Inflammatory macrophage treated with lipopolysaccharide for 4 hours (primary cell): Measurements from ENCODE around the gene NRXN3.

Source experiments
- DNase-seq: peaks from one replicate; pipeline ENCODE4 v3.0.0-alpha.2; 2020

NRXN3 gene

DNA sequence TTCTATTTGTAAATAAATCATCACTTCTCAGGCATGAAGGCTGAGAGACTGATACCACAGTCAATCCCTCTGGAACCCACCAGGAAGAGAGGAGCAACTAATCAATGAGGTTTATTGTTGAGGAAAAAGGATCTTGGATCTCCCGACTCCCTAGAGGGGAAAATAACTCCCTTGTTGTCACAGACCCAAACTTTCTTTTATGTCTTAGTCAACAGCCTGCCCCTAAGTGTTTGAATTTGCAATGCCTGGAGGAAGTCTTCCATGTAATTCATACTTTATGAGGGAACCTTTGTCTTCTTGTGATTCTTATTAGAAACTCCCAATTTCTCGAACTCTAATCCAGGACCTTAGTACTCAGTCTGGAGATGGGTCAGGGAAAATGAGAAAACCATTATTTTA is 1235.3 kb downstream of the NRXN3 start:
- no peak for DNase-seq

DNA sequence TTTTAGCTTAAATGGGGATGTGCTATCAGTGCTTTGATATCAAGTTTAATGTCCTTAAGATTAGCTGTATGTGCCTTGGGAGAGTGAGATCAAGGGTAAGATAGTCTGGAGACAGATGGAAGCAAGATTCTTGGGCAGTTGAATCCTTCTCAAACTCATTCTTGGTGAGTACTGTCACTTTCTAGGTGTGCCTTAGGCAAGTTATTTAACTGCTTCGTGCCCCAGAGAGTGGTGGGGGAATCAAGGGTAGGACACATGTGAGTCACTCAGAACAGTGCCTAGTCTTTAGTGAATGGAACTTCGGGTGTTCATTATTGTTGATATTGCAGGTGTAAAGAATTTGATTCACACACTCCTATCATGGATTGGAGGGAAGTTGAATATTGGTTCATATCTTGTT is 1237.4 kb downstream of the NRXN3 start:
- no peak for DNase-seq

DNA sequence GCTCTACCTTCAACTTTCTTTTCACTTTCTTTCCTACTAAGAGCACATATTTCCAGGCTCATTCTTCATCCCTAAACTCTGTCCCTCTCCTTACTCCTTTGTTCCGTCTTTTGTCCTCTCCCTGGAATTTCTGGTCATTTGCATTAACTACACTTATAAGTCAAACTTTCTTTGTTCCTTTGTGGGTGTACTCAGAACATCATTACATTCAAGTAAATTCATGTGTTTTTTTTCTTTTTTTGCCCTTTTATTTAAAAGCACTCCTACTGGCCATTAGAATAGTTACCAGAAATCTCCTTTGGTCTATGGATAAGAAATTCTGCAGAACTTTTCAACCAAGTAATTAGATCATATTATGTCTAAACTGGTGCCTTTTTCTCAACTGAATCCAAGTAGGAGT is 1238.5 kb downstream of the NRXN3 start:
- no peak for DNase-seq

DNA sequence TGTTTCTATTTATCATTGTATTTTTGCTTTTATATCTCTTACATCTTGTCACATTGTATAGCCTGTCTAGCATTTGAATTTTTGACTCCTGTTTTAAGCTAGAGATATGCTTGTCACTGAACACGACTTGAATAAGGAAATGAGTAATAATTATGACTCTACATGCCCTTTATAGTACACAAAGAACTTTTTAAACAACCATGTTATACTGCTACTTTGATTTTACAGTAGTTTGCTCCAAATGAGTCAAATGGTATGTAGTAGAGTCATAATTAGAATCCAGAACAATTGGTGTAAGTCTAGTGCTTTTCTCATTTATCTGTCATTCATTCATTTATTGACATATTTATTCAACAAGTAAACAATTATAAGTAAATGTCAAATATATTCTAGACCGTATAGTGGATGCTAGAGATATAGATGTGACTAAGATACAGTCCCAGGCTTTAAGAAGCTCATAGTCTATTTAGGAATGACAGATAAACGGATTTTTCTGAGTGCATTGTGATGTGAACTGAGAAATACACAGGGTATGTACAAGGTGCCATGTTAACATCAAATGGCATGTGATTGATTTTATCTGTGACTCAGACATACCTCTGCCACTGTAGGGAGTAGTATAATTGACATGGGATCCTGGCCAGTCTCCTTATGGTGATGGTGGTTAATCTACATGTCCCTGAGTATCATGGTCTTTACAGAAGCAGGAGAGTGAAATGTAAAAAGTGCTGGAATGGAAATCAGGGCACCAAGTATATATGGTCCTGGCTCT is 1241.4 kb downstream of the NRXN3 start:
- no peak for DNase-seq

DNA sequence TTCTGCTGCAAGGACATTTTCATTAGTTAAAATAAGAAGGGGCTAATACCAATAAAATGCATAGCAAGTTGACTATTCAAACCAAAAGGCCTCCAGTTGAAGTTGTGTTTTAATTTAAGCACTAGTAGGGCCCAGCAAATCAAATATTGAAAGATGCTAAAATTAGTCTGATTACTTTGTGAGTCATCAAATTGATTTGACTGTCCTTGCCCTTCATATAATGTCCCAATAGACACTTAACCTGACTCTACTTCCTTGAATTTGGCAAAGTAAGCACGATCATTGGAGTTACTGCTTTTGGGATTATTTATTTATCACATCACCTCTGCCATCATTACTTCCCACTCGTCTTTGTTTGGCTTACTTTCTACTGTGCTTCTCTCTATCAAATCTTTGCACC is 1242.6 kb downstream of the NRXN3 start:
- DNase-seq = no peak

DNA sequence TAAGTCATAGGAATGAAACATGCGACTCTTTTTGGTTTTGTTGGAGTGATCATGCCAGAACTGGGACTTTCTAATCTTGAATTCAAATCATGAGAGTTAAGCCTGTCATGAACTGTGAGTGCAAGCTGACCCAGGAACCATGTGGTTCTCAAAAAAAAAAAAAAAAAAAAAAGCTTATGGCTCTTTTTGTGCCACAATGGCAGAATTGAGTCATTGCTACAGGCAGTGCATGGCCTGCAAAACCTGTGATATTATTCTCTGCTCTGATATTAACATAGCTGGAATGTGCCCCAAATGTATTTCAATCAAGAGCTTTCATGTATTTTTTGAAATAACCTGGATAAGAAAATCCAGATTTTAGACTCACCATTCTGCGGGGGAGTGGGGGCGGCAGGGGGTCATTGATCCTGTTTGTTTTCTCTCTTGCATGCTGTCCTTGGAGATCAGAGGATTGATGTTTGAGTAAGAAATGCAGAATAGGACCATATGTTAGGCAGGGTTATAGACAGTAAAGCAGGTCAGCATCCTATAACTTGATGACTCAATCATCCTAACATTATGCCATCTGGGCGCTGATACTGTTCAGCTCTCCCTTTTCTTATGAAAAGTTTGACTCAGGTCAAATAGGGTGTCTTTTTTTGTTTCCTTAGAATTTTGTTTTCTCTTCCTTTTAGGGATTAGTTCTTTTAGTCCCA is 1243.7 kb downstream of the NRXN3 start:
- DNase-seq = no peak

DNA sequence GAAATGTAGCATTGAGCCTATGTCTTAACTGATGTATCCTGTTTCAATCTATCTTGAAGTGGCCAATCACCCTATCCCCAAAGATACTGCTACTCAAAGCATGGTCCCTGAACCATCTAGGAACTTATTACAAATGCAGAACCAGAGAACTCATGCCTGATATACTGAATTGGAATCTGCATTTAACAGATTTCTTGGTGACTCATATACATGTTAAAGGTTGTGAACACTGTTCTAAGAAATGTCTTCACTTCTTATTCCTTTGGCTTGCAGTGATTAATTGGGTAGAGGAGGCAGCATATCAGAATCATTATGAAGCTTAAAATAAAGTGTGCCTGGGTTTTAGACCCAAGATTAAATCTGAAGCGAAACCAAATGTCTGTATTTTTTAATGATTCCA is 1245.6 kb downstream of the NRXN3 start:
- no peak for DNase-seq

DNA sequence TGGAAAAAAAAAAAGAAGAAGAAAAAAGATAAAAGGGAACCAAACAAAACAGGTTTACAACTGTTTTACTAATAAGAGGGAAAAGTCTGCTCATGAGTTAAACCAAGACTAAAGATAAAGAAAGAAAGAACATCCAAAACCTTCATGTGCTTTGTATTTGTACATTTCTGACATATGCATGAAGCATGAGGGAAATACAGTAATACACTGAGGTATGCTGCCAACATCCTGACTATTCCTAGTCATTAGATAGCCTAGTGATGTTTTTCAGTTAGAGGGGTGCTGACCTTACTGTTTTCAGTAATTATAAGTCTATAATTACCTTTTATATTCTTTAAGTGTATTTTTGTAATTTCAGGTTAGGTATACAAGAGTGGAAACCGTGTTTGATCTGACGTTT is 1247.8 kb downstream of the NRXN3 start:
- DNase-seq = no peak

DNA sequence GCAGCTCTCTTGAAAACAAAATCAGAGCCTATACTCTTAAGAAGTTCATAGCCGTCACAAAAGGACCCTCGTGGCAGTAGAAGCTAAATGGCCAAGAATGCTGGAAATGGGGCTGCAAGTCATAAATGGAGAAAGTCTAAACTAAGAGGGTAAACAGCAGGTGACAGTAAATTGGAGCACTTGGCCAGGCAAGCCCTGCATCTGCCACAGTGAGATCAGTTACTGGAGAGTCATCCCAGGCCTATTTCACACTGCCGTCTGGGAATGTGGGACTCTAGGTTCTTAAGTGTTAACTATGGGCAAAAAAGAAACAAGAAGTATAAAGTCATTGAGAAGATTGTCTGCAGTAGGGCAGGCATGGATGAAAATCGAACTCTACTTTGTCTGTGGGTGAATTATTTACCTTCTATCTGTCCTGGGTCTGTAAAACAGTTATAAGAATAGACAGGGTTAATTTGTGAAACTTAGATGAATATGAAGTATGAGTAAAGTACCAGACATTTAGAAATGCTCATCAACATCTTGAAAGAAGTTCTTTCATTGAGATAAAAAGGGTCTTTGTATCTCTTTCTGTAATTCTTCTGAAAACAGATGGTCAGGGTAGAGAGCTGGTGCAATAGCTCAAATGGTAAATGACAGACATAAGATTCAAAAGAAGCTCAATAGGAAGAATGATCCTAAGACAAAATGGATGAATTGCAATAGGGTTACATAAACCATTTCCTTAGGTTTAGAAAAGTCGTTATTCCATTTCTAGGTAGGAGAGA is 1248.7 kb downstream of the NRXN3 start:
- no peak for DNase-seq

DNA sequence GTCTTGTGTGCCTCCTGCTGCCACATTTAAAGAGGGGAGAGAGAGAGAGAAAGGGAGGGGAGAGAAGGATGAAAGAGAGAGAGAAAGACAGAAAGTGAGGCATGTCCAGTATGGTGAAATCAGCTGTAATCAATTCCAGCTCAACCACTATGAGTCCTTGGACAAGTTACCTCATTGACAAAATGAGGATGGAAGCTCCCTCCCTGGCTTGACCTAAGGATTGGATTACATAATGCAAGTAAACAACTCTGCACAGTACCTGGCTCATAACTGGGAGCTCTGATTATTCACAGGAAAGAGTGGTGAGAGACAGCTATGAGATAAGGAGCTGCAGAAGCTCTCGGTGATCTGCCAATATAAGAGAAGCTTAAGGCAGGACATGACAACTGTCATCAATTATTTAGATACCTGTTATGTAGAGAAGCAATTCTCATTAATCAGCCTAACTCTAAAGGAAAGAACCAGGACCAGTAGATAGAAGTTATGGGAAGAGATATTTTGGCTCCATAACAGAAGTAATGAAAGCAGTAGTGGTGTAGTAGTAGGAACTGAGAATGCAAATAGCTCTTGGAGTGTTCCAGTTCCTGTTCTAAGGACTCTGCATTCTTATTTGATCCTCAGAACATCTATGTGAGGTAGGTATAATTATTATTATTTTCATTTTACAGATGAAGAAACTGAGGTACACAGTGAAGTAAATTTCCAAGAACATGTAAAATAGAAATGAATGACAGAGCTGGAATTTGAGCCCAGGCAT is 1249.6 kb downstream of the NRXN3 start:
- DNase-seq = no peak

DNA sequence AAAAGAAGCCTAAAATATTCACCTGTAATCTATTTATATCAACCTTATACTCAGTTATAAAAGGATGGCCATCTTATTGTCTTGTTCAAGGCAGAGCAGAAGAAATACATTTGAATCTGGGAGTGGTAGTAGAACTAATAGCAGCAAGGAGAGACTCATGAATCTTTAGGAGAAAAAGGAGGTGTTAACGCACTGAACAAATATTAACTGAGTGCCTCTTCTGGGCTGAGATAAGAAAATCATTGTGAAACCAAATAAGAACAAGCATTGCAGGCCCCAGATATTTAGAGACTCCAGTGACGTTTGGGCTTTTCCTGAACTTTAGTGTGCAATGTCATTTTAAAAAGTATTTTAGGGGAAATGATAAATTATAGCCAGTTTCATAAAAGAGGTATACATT is 1250.6 kb downstream of the NRXN3 start:
- no peak for DNase-seq

DNA sequence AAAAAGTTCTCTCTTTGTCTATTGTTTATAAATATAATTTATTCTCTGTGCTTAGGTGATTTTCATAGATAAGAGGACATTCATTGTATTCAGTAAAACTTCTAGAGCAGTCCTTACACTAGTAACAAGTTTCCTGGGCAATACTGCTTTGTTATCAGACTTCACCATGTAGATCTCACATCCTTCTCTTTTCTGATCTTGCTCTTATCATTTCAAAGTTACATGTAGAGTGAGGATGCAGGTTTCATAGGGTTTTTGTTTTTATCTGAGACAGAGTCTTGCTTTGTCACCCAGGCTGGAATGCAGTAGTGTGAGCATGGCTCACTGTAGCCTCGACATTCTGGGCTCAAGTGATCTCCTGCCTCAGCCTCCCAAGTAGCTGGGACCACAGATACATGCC is 1251.6 kb downstream of the NRXN3 start:
- no peak for DNase-seq

DNA sequence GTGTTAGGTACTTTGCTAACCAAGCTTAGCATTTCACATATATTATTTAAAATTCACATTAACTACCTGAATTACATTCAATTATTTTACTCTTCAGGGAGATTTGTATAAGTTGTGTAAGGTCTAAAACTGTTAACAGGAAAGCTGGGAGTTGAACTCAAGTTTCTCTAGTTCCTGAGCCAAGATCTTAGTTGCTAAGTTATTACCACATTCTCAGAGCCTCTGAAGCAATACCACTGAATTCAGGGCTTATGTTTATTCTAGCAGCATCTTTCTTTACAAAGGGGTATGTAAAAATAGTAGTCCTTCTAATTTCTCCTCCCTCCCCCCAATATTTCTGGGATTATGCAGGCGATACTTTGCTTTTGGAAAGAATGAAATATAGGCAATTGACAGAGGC is 1254.3 kb downstream of the NRXN3 start:
- DNase-seq = no peak

DNA sequence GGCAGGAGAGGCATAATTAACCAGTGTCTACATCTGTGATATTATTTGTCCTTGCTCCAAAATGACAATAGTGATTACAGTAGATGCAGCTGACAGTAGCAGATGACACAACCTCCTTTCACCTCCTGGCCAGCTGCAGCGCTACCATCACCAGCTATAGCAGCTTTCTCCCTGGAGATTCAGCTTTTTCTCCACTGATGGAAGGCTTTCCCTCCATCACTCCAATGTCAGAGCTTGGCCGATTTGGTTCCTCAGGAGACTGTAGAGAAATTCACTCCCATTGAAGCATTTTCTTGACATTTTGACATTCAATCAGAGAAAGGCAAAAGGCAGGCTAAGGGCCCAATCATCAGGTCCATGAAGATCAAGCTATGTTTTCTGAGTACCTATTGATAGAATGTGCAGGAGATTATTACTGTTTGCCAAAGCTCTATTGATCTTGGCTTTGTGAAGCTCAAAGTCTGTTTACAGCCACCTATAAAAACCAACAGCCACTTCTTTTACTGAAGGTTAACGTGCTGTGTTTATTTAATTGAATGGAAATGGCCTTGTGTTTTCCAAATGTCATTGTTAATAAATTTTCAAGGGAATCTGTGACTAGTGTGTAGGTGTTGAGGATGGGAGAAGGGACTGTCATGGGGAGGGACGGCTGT is 1256.1 kb downstream of the NRXN3 start:
- no peak for DNase-seq

DNA sequence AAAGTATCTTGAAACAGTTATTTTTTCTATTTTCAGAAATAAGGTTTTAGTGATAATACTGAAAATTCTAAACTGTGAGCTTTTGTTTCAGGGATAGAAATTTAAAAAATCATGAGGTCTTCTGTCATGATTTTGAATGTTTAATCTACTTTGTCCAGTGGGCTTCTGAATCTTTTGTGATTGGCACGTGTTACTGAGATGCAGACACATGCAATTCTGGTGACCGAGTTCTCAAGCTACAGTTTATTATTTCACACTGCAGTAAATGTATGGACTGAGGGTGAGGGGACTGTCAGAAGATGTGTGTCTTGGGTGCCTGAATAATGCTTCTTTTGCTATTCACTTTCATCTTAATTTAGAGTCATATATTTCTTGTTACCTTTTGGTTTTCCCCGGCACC is 1262.5 kb downstream of the NRXN3 start:
- no peak for DNase-seq

DNA sequence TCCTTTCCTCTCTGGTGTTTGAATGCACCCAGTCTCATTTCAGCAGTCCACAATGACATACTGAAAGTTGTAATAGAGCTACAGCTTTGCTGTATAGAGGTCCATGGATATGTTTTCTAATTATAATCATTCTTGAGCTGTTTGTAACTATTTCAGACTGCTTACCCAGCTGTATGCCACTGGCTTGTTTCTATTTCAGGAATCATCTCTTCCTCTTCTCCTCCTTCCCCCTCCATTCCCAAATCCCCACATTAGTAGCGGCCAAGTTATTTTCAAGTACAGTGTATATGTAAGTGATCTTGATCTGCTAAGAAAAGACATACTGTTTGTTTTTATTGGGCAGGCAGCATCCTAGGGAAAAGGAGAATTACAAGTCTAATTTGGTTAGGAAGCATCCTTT is 1266.2 kb downstream of the NRXN3 start:
- no peak for DNase-seq

DNA sequence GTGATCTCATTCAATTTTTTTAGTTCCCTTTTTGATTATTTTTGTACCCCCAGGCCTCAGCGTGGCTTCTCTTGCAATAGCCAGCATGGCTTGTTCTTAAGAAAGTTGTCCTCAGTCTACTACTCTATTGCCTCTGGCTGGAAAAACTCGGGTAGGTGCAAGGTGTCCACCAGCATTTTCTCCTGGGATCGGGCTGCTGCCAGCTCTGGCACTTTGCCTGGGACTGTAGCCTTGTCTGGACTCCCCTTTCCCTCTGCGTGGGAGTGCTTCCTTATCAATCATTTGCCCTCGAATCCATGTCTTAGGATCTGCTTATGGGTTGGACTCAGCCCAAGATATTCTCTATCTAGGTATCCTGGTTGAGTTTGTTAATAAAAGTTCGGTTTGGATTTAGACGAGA is 1267.8 kb downstream of the NRXN3 start:
- no peak for DNase-seq

DNA sequence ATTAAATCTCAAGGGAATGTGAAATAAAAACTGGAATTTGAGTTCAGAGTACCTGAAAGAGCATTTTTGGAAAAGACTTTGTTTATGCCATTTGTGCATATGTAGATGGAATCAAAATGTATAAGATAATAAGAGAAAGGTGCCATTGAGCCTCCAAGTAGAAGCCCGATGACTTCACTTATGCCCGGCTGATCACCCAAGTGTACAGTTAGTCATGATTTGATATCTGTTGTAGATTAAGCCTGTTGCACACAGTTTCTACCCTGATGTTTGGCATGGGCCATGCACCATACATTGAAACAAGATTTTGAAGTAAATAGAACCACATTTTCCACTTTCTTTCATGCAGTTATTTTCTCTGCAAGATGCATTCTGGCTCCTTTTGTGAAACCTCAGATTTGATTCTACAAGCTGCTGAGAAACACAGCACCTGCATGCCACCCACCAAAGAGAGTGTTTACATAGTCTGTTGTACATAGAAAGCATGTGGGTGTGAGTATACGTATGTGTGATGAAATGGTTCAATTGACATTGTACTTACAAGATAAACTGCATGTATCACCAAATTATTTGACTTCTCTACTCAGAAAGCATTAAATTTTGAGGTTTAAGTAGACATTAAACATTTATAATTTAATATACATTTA is 1268.6 kb downstream of the NRXN3 start:
- DNase-seq = no peak

DNA sequence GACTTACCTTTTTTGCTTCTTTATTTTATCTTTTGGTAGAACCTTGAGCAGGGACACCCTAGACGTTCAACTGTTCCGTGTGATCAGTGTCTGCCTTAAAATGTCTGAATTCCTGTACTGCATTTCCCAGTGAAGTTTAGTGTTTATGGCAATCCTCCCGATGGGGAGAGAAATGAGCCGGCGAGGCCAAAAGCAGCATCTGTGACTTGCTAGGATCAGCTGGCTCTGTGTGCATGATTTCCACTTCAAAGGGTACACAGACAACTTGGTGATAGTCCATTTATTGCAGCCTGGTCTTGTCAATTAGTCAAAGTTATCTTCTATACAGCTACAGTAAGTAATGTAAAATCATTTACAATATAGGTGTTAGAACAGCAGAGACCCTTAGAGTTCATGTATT is 1272.6 kb downstream of the NRXN3 start:
- no peak for DNase-seq

DNA sequence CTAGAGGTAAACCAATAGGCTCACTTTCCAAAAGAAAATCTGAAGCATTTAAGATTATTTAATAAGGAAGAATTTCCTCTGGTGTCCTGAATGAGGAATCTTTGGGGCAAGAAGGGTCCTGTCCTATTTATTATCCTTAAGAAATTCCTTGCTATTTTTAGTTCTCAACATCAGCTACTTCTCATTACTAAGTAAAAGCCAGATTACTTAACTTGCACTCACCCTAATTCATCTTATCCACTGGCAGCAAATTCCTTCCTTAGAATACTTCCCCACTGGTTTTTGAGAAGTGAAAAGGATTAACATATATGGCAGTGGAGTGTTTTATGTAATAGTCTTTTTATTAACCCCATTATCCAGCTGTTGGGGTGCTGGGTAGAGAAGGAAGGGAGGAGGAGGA is 1273.4 kb downstream of the NRXN3 start:
- DNase-seq = no peak

DNA sequence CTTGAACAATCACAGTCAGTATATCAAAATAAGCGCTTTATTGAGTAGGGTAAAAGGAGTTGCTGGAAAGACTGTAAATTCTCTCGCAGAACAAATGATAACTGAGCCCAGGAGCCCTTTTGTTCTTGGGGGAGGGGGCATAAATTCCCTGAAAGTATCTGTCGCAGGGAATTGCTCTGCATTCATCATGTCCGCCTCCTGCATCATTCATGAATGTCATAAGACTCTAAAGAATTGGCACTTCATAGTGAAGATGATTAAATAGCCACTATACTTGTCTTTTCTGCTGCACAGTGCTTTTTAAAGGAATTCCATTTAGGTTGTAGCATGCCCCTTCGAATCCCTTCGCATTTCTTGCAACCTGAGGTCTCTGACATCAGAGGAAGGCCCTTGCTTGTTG is 1278.8 kb downstream of the NRXN3 start:
- DNase-seq = no peak

DNA sequence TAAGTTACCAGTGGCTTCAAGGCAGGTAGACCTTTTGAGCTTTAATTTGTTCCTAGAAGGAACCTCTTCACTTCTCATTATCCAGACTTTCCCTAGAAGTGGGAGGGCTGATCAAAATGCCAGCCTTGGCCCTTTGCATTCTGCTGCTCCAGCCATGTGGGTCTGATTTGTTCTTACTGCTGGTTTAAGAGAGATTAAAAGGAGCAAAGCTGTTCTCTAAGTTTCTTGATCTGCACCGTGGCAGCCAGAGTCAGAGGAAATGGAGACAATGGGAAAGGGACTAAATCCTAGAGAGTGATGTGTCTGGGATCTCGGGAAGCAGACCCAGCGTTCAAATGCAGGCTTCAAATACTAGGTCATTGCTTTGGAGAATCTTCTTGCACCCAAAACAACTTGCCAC is 1281.4 kb downstream of the NRXN3 start:
- no peak for DNase-seq
